Measurements from ENCODE around the gene CDC14C.

GRCh38 chr7:48964074-48964473 is 39.7 kb downstream of the CDC14C start:
- no peak for TF ChIP-seq EZH2phosphoT487 (IDR thresholded peaks at IDR 0.05; ENCODE audit: borderline replicate concordance)
- no peak for TF ChIP-seq REST (IDR thresholded peaks at IDR 0.05; ENCODE audit: low read depth)
- no peak for TF ChIP-seq FOSL1 (IDR thresholded peaks at IDR 0.05; ENCODE audit: low read depth)
- TF ChIP-seq ZBTB33 (IDR thresholded peaks at IDR 0.05; ENCODE audit: extremely low read depth, insufficient replicate concordance, low read length) = no peak
- TF ChIP-seq, protein P1, sequence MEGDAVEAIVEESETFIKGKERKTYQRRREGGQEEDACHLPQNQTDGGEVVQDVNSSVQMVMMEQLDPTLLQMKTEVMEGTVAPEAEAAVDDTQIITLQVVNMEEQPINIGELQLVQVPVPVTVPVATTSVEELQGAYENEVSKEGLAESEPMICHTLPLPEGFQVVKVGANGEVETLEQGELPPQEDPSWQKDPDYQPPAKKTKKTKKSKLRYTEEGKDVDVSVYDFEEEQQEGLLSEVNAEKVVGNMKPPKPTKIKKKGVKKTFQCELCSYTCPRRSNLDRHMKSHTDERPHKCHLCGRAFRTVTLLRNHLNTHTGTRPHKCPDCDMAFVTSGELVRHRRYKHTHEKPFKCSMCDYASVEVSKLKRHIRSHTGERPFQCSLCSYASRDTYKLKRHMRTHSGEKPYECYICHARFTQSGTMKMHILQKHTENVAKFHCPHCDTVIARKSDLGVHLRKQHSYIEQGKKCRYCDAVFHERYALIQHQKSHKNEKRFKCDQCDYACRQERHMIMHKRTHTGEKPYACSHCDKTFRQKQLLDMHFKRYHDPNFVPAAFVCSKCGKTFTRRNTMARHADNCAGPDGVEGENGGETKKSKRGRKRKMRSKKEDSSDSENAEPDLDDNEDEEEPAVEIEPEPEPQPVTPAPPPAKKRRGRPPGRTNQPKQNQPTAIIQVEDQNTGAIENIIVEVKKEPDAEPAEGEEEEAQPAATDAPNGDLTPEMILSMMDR (IDR thresholded peaks at IDR 0.05 in 2 of 3, conservative IDR thresholded peaks at IDR 0.05 in 1 of 3; ENCODE audit: borderline replicate concordance in 1 of 3, insufficient read depth in 1 of 3, low read depth in 2 of 3, low read length in 2 of 3) = no peak
- no peak for TF ChIP-seq SIN3A (IDR thresholded peaks at IDR 0.05; ENCODE audit: low read depth)
